ENCODE measurements around the gene MRPL3. TPM values are rescaled to one million over a fixed set of nuclear protein-coding genes. Genes with fewer than 3 reads are reported as not detected.

MRPL3 gene
- 84.5 and 87.7 TPM in 2 replicates for total RNA-seq

GRCh38 chr3:131502530-131503319, at the start of gene MRPL3:
MRPL3 (minus strand) TSS chr3:131502971; CDS start chr3:131502821, 150 bp downstream.

Small RNA genes lying within 50 kb of the gene (small RNA-seq; reads per million reads assigned to genes)
- gene AC107027.2 (not detected), gene SNORA58 (107 reads per million, percentile 98 among the genes with 10 or more reads in this experiment)

Other genes with a start within 250 kb of the MRPL3 start
- 11.8 and 14.1 TPM in 2 replicates for gene NUDT16, start 121.2 kb downstream of the MRPL3 start, total RNA-seq

Data from hair follicle dermal papilla cell (primary cell).